Measurements from ENCODE around the gene DEPDC5.

DEPDC5 gene

DNA sequence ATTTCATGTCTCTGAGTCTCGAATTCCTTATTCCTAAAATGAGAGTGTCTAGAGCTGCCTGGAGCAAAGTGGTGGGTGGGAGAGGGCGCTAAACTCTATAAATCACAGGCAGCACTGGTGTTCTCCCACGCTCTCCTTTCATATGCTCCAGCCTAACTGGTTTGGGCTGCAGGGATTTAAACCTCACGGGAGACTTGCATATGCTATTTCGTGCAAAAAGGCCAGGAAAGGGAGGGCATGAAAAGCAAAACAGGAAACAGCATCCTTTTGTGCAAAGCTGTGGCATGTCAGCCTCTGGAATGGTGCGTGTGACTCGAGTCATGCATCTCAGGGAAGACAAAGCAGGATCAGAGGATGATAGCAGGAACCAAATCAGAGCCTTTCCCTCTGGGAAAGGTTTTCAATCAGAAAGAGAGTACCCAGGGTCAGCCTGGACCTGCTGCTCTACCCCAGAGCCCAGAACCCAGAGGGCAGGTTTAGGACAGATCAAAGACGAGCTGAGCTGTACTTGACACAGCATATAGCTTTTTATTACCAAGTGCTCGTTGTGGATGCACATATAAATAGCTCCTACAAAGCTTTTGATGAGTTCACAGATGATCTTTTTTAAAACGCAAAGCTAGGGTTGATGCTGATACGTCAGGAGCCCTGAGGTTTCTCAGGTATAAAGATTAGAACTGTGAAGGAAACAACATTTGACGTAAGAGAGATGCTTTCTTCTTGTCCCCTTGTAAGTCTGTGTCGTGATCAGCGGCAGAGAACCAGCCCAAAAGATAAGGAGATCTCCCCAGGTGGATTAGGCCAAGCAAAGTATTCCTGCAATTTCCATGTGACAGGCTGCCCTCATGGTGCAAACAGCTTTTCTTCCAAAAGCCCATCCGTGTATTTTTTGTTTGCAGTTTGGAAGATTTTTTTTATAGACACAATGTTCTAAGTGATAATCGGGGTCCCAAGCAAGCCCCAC is 144.3 kb downstream of the DEPDC5 start:
- no peaks in the 10 kb centered on the region for H3K27me3 Mint-ChIP-seq
- H3K27ac Mint-ChIP-seq = no peak overlapping the region
- no peak overlapping the region for H3K4me3 Mint-ChIP-seq
- H3K36me3 Mint-ChIP-seq (ENCODE audit: low read depth) = peaks cover 24% of the 10 kb centered on the region
- H3K9me3 Mint-ChIP-seq = no peaks in the 10 kb centered on the region
- no peaks in the 10 kb centered on the region for H3K4me1 Mint-ChIP-seq (ENCODE audit: low read depth)

GRCh38 chr22:31898926-31899325 is 145.1 kb downstream of the DEPDC5 start:
- H3K36me3 Mint-ChIP-seq (ENCODE audit: low read depth) = peaks cover 24% of the 10 kb centered on the region
- H3K4me3 Mint-ChIP-seq = no peak overlapping the region
- H3K27ac Mint-ChIP-seq = no peak overlapping the region
- H3K27me3 Mint-ChIP-seq = no peaks in the 10 kb centered on the region
- H3K4me1 Mint-ChIP-seq (ENCODE audit: low read depth) = no peaks in the 10 kb centered on the region
- no peaks in the 10 kb centered on the region for H3K9me3 Mint-ChIP-seq

DNA sequence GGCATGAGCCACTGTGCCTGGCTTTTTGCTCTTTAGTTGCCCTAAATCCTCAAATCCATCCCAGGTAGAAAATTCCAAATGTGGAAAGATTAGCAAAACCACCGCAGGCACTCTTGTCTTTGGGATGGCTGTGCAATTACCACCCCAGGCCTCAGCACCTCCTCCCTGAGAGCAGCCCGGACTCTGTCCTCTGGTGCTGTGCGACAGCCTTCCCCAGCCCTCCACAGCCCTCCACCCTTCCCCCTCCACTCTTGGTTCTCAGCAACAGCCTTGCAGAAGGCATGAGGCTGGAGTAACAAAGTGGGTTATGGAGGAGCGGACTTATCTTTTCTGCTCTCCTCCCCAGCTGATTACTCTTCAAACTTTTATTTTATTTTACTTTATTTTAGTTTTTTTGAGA is 145.8 kb downstream of the DEPDC5 start:
- no peaks in the 10 kb centered on the region for H3K27me3 Mint-ChIP-seq
- H3K9me3 Mint-ChIP-seq = no peaks in the 10 kb centered on the region
- no peaks in the 10 kb centered on the region for H3K4me1 Mint-ChIP-seq (ENCODE audit: low read depth)
- peaks cover 24% of the 10 kb centered on the region for H3K36me3 Mint-ChIP-seq (ENCODE audit: low read depth)
- H3K4me3 Mint-ChIP-seq = no peak overlapping the region
- H3K27ac Mint-ChIP-seq = no peak overlapping the region

DNA sequence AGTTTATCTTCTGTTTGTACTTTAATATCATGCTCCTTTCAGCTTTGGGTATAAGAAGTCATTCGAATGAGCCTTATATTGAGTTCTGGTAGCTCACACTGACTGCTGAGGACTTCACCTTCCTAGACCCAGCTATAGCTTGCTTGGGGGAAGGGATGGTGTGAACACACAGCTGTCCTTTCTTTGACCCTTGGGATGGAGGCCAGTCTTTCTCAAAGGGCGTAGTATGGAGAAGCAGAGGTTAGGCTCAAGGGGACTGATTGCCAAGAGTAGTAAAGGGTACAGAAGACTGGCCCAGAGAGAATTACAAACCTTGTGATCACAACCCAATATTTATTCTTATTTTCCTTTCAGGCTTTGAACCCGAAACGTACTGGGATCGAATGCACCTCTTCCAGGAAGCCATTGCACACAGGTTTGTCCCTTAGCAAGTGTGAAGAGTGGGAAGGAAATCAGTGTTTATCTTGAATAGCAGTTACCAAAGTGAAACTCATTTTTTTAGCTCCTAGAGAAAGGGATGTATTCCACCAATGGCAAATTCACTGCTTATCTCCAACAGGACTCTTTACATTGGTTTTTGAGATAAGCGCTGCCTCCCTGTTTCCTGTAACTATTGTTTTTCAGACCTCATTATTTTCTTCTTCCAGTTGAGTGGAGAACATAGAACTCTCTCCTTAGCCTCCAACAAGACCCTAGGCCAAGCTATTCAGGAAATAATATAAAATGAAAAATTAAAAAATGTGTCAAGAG is 147.7 kb downstream of the DEPDC5 start:
- no peaks in the 10 kb centered on the region for H3K9me3 Mint-ChIP-seq
- H3K27ac Mint-ChIP-seq = no peak overlapping the region
- no peaks in the 10 kb centered on the region for H3K4me1 Mint-ChIP-seq (ENCODE audit: low read depth)
- peaks cover 17% of the 10 kb centered on the region for H3K36me3 Mint-ChIP-seq (ENCODE audit: low read depth)
- H3K27me3 Mint-ChIP-seq = no peaks in the 10 kb centered on the region
- H3K4me3 Mint-ChIP-seq = no peak overlapping the region

GRCh38 chr22:31904651-31905050 is 150.8 kb downstream of the DEPDC5 start:
- no peak overlapping the region for H3K27ac Mint-ChIP-seq
- H3K9me3 Mint-ChIP-seq = no peaks in the 10 kb centered on the region
- no peaks in the 10 kb centered on the region for H3K4me1 Mint-ChIP-seq (ENCODE audit: low read depth)
- no peak overlapping the region for H3K4me3 Mint-ChIP-seq
- H3K36me3 Mint-ChIP-seq (ENCODE audit: low read depth) = peaks cover 25% of the 10 kb centered on the region
- no peaks in the 10 kb centered on the region for H3K27me3 Mint-ChIP-seq

GRCh38 chr22:31905356-31905755 is 151.5 kb downstream of the DEPDC5 start:
- Mint-ChIP-seq H3K27ac (peak overlapping the region; percentile 4), H3K9me3 (no peaks in the 10 kb centered on the region)

GRCh38 chr22:31906086-31906485 is 152.3 kb downstream of the DEPDC5 start:
- Mint-ChIP-seq H3K36me3 (ENCODE audit: low read depth) (peaks cover 33% of the 10 kb centered on the region), H3K9me3 (no peaks in the 10 kb centered on the region), H3K27me3 (no peaks in the 10 kb centered on the region), H3K27ac (no peak overlapping the region), H3K4me3 (no peak overlapping the region), H3K4me1 (ENCODE audit: low read depth) (no peaks in the 10 kb centered on the region)

More at GRCh38 chr22:31905356-31905755, 151.5 kb downstream of the DEPDC5 start:
- no peaks in the 10 kb centered on the region for H3K27me3 Mint-ChIP-seq
- no peak overlapping the region for H3K4me3 Mint-ChIP-seq
- H3K36me3 Mint-ChIP-seq (ENCODE audit: low read depth) = peaks cover 30% of the 10 kb centered on the region
- no peaks in the 10 kb centered on the region for H3K4me1 Mint-ChIP-seq (ENCODE audit: low read depth)

- no peaks in the 10 kb centered on the region for H3K4me1 Mint-ChIP-seq (ENCODE audit: low read depth)
- H3K27me3 Mint-ChIP-seq = no peaks in the 10 kb centered on the region
- no peaks in the 10 kb centered on the region for H3K9me3 Mint-ChIP-seq
- H3K4me3 Mint-ChIP-seq = no peak overlapping the region
- no peak overlapping the region for H3K27ac Mint-ChIP-seq
- peaks cover 33% of the 10 kb centered on the region for H3K36me3 Mint-ChIP-seq (ENCODE audit: low read depth)
Observed at GRCh38 chr22:31906569-31906968, 152.8 kb downstream of the DEPDC5 start.

DNA sequence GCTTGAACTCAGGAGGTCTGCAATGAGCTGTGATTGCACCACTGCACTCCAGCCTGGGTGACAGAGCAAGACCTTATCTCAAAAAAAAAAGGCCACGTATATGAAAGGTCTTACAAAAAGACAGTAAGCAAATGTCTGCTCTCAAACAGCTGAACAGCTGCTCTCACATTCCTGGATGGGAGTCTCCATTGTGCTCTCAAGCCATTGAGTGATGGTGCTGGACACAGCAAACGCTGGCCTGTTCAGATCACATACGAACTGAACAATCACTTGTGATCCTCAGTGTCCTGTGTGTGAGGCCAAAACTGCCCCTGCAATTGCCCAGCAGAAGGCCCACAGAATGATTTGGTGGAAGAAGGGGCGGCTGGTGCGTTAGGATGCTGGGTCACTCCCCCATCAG is 156.2 kb downstream of the DEPDC5 start:
- peaks cover 25% of the 10 kb centered on the region for H3K36me3 Mint-ChIP-seq (ENCODE audit: low read depth)
- H3K4me3 Mint-ChIP-seq = no peak overlapping the region
- H3K27ac Mint-ChIP-seq = no peak overlapping the region
- no peaks in the 10 kb centered on the region for H3K4me1 Mint-ChIP-seq (ENCODE audit: low read depth)
- H3K27me3 Mint-ChIP-seq = no peaks in the 10 kb centered on the region
- H3K9me3 Mint-ChIP-seq = no peaks in the 10 kb centered on the region

DNA sequence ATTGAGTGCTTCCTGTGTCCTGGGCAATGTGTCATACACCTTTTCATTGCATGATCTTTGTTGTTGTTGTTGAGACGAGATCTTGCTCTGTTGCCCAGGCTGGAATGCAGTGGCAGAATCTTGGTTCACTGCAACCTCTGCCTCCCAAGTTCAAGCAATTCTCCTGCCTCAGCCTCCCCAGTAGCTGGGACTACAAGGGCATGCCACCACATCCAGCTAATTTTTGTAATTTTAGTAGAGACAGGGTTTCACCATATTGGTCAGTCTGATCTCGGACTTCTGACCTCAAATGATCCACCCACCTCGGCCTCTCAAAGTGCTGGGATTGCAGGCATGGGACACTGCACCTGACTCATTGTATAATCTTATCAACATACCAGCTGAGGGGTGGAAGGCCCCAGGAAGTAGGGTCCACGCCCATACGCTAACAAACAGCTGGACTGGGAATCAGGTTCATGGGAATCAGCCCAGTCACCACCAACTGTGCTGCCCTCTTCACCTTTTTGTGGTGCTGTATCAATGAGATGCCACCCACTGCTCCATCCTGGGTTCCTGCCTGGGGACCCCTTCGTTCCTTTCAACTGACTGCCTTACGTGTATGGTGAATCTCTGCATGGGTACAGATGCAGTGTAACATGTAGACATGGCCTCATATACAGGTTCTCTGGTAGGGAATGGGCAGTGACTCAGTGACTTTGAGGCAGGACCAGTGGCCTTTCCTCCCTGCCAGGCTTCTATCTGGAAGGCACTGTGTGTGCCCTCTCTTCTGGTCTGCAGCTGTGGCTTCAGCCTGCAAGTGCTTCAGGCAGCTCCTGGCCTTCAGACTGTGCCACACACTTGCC is 158.0 kb downstream of the DEPDC5 start:
- Mint-ChIP-seq H3K27me3 (no peaks in the 10 kb centered on the region), H3K4me3 (no peak overlapping the region), H3K27ac (no peak overlapping the region), H3K36me3 (ENCODE audit: low read depth) (peaks cover 15% of the 10 kb centered on the region), H3K9me3 (no peaks in the 10 kb centered on the region), H3K4me1 (ENCODE audit: low read depth) (peaks cover 3% of the 10 kb centered on the region)

- Mint-ChIP-seq H3K9me3 (no peaks in the 10 kb centered on the region), H3K27ac (no peak overlapping the region), H3K27me3 (no peaks in the 10 kb centered on the region), H3K4me1 (ENCODE audit: low read depth) (peaks cover 9% of the 10 kb centered on the region), H3K36me3 (ENCODE audit: low read depth) (peaks cover 14% of the 10 kb centered on the region), H3K4me3 (no peak overlapping the region)
Observed at GRCh38 chr22:31912407-31912743, 158.6 kb downstream of the DEPDC5 start.

GRCh38 chr22:31915586-31915985 is 161.8 kb downstream of the DEPDC5 start:
- no peaks in the 10 kb centered on the region for H3K27me3 Mint-ChIP-seq
- no peaks in the 10 kb centered on the region for H3K9me3 Mint-ChIP-seq
- H3K4me1 Mint-ChIP-seq (ENCODE audit: low read depth) = peaks cover 14% of the 10 kb centered on the region
- H3K36me3 Mint-ChIP-seq (ENCODE audit: low read depth) = no peaks in the 10 kb centered on the region
- H3K27ac Mint-ChIP-seq = no peak overlapping the region
- H3K4me3 Mint-ChIP-seq = no peak overlapping the region

GRCh38 chr22:31917227-31917921 is 163.6 kb downstream of the DEPDC5 start:
- H3K4me1 Mint-ChIP-seq (ENCODE audit: low read depth) = peaks cover 14% of the 10 kb centered on the region

GRCh38 chr22:31919730-31920129 is 165.9 kb downstream of the DEPDC5 start:
- Mint-ChIP-seq H3K4me1 (ENCODE audit: low read depth) (peaks cover 18% of the 10 kb centered on the region), H3K27ac (no peak overlapping the region), H3K4me3 (no peak overlapping the region), H3K27me3 (no peaks in the 10 kb centered on the region), H3K9me3 (no peaks in the 10 kb centered on the region), H3K36me3 (ENCODE audit: low read depth) (no peaks in the 10 kb centered on the region)

More at GRCh38 chr22:31917227-31917921, 163.6 kb downstream of the DEPDC5 start:
- H3K36me3 Mint-ChIP-seq (ENCODE audit: low read depth) = no peaks in the 10 kb centered on the region
- H3K9me3 Mint-ChIP-seq = no peaks in the 10 kb centered on the region
- no peak overlapping the region for H3K27ac Mint-ChIP-seq
- H3K4me3 Mint-ChIP-seq = no peak overlapping the region
- H3K27me3 Mint-ChIP-seq = no peaks in the 10 kb centered on the region
